ENCODE data around the gene OR6S1.
"Not testable (repeated sequence)": the region's sequence is repeated elsewhere in the genome, so short reads cannot be mapped to it uniquely, and the experiment has no call there.

Gene OR6S1

GRCh38 chr14:20630340-20631022, 11.0 kb downstream of the OR6S1 start:
- peak; percentile 79 for DNase-seq

- DNase-seq, result no peak
These were observed 13.2 kb downstream of the OR6S1 start for GRCh38 chr14:20628063-20628854.

- DNase-seq, result no peak
These were observed 14.0 kb downstream of the OR6S1 start for GRCh38 chr14:20627346-20628027.

- no peak for DNase-seq
These were observed 15.2 kb downstream of the OR6S1 start for GRCh38 chr14:20626274-20626673.

GRCh38 chr14:20624495-20625070, 16.9 kb downstream of the OR6S1 start:
- DNase-seq, result peak; percentile 92

- peak; percentile 49 for DNase-seq
These were observed 17.7 kb downstream of the OR6S1 start for GRCh38 chr14:20623798-20624197.

- peak; percentile 40 for DNase-seq
These were observed 18.6 kb downstream of the OR6S1 start for GRCh38 chr14:20622816-20623291.

- no peak for DNase-seq
These were observed 20.6 kb downstream of the OR6S1 start for GRCh38 chr14:20620798-20621478.

GRCh38 chr14:20619688-20620087, 21.8 kb downstream of the OR6S1 start:
- DNase-seq, result not testable (repeated sequence)

GRCh38 chr14:20618271-20618749, 23.2 kb downstream of the OR6S1 start:
- peak; percentile 36 for DNase-seq

- DNase-seq, result peak; percentile 19
These were observed 24.1 kb downstream of the OR6S1 start for GRCh38 chr14:20617138-20618003.

- no peak for DNase-seq
These were observed 25.5 kb downstream of the OR6S1 start for GRCh38 chr14:20615996-20616395.

GRCh38 chr14:20614038-20614840, 27.3 kb downstream of the OR6S1 start:
- DNase-seq, result no peak

GRCh38 chr14:20613094-20614037, 28.1 kb downstream of the OR6S1 start:
- peak; percentile 98 for DNase-seq

GRCh38 chr14:20612403-20612802, 29.1 kb downstream of the OR6S1 start:
- DNase-seq, result no peak

- no peak for DNase-seq
These were observed 30.2 kb downstream of the OR6S1 start for GRCh38 chr14:20611277-20611676.

GRCh38 chr14:20610002-20610765, 31.3 kb downstream of the OR6S1 start:
- peak; percentile 86 for DNase-seq

GRCh38 chr14:20609215-20610001, 32.1 kb downstream of the OR6S1 start:
- DNase-seq, result peak; percentile 96
